SK-N-SH (cell line): ENCODE measurements around the gene ICAM5. TPM values are rescaled to one million over a fixed set of nuclear protein-coding genes. Genes with fewer than 3 reads are reported as not detected.
"Not testable (repeated sequence)": the region's sequence is repeated elsewhere in the genome, so short reads cannot be mapped to it uniquely, and the experiment has no call there.

Experiments
- CTCF ChIA-PET: fragments of 300-600, 350-600 bp; formaldehyde crosslinking; extraction: SDS; loops from one replicate; lab custom pipeline; 2021; lab: Yijun Ruan, JAX
- POLR2A ChIA-PET: fragments of 350-600 bp; sonication (Branson Sonifier 250); formaldehyde crosslinking; extraction: SDS; loops from one replicate; lab custom pipeline; 2020; ENCODE audit warnings: antibody characterized with exemption, inconsistent platforms; lab: Yijun Ruan, JAX
- DNase-seq: peaks from one replicate; pipeline ENCODE4 v3.0.0; 2012
- H2AFZ ChIP-seq: fragments of 200-600 bp; sonication (generic); 2 replicates; pipeline ENCODE4 v1.8.1; 2016; ENCODE audit warnings: antibody characterized with exemption, mild to moderate bottlenecking, low read depth
- H3F3A ChIP-seq: fragments of 200-600 bp; sonication (generic); replicated peaks from 2 replicates; pipeline ENCODE3; 2016; ENCODE audit warnings: antibody characterized with exemption, mild to moderate bottlenecking; ENCODE audit not compliant: insufficient read depth
- H3K27ac ChIP-seq, 2 experiments: fragments of 200-500 bp in 1 of 2; fragments of 200-600 bp in 1 of 2; sonication (Bioruptor generic) in 1 of 2; sonication (generic), shearing (Covaris generic) in 1 of 2; 2 replicates each; pipeline versions ENCODE4 v1.5.1 to v1.6.1; 2014 to 2016; ENCODE audit warnings: low read depth in 2 of 2, inconsistent platforms in 1 of 2, low read length in 1 of 2, mild to moderate bottlenecking in 1 of 2, mixed read lengths in 1 of 2
- H3K27me3 ChIP-seq: fragments of 200-600 bp; sonication (generic), shearing (Covaris generic); 2 replicates; pipeline ENCODE4 v1.6.1; 2016; ENCODE audit warnings: mixed run types; ENCODE audit not compliant: insufficient read depth
- H3K36me3 ChIP-seq, 2 experiments: fragments of 200-500 bp in 1 of 2; fragments of 200-600 bp in 1 of 2; sonication (Bioruptor generic) in 1 of 2; sonication (generic) in 1 of 2; replicated peaks in 1 of 2; 2 replicates each; pipeline versions ENCODE3 to v1.5.1; 2014 to 2016; ENCODE audit warnings: low read length in 1 of 2, mild to moderate bottlenecking in 1 of 2; ENCODE audit not compliant: insufficient read depth in 2 of 2, control insufficient read depth in 1 of 2
- H3K4me1 ChIP-seq, 2 experiments: fragments of 200-500 bp in 1 of 2; fragments of 200-600 bp in 1 of 2; sonication (Bioruptor generic) in 1 of 2; sonication (generic), shearing (Covaris generic) in 1 of 2; 2 replicates each; pipeline versions ENCODE4 v1.5.1 to v1.6.1; 2014 to 2016; ENCODE audit warnings: low read depth in 1 of 2, low read length in 1 of 2, mixed run types in 1 of 2; ENCODE audit not compliant: insufficient read depth in 2 of 2, control insufficient read depth in 1 of 2
- H3K4me2 ChIP-seq: fragments of 200-600 bp; sonication (generic), shearing (Covaris generic); 2 replicates; pipeline ENCODE4 v1.6.1; 2017; ENCODE audit warnings: mixed run types
- H3K4me3 ChIP-seq, 2 experiments: fragments of 200-500 bp in 1 of 2; fragments of 200-600 bp in 1 of 2; sonication (Bioruptor generic) in 1 of 2; sonication (generic), shearing (Covaris generic) in 1 of 2; 2 replicates each; pipeline versions ENCODE4 v1.5.1 to v1.8.1; 2014 to 2016; ENCODE audit warnings: low read depth in 2 of 2, inconsistent platforms in 1 of 2, low read length in 1 of 2, mild to moderate bottlenecking in 1 of 2, mixed read lengths in 1 of 2, moderate library complexity in 1 of 2
- H3K79me2 ChIP-seq: fragments of 200-600 bp; sonication (generic); 2 replicates; pipeline ENCODE4 v1.8.1; 2017; ENCODE audit warnings: mild to moderate bottlenecking; ENCODE audit not compliant: insufficient read depth
- H3K9ac ChIP-seq: fragments of 200-600 bp; sonication (generic); 2 replicates; pipeline ENCODE4 v1.6.1; 2017; ENCODE audit warnings: mixed run types
- H3K9me2 ChIP-seq: fragments of 200-600 bp; sonication (generic); 2 replicates; pipeline ENCODE4 v1.6.1; 2017; ENCODE audit warnings: mixed run types
- H3K9me3 ChIP-seq: fragments of 200-600 bp; sonication (generic); 2 replicates; pipeline ENCODE4 v1.6.1; 2017; ENCODE audit warnings: mixed run types, mild to moderate bottlenecking, moderate library complexity
- H4K20me1 ChIP-seq: fragments of 200-600 bp; sonication (generic); 2 replicates; pipeline ENCODE4 v1.6.1; 2017; ENCODE audit warnings: mild to moderate bottlenecking, mixed run types; ENCODE audit not compliant: insufficient read depth
- CHD2 ChIP-seq: fragments of 150-350 bp; IDR thresholded peaks from 2 replicates; pipeline ENCODE4 v1.6.1; 2018; ENCODE audit warnings: low read length; ENCODE audit not compliant: partially characterized antibody
- EP300 ChIP-seq, 2 experiments: IDR thresholded peaks; 2 replicates each; pipeline versions ENCODE4 v1.4.0 to v1.6.1; 2012; ENCODE audit warnings: borderline replicate concordance in 1 of 2, low read depth in 1 of 2, low read length in 1 of 2
- EZH2phosphoT487 ChIP-seq: fragments of 200-600 bp; sonication (generic); IDR thresholded peaks from 2 replicates; pipeline ENCODE4 v1.6.1; 2017; ENCODE audit warnings: low read depth, mixed run types, mild to moderate bottlenecking, antibody characterized with exemption, moderate library complexity, borderline replicate concordance
- FOXJ3 ChIP-seq: sonication (generic); formaldehyde crosslinking; IDR thresholded peaks from 2 replicates; pipeline ENCODE4 v1.5.1; 2020; ENCODE audit warnings: mild to moderate bottlenecking, missing genetic modification reagents
- FOXM1 ChIP-seq: IDR thresholded peaks from 2 replicates; pipeline ENCODE4 v1.4.0; 2012; ENCODE audit warnings: low read depth, mild to moderate bottlenecking
- GATA2 ChIP-seq: sonication (generic); formaldehyde crosslinking; IDR thresholded peaks from 2 replicates; pipeline ENCODE4 v1.5.0; 2020; ENCODE audit warnings: mild to moderate bottlenecking, missing genetic modification reagents
- JUND ChIP-seq: IDR thresholded peaks from 2 replicates; pipeline ENCODE4 v1.4.0; 2012
- MXI1 ChIP-seq: IDR thresholded peaks from 2 replicates; pipeline ENCODE4 v1.6.1; 2012; ENCODE audit warnings: mild to moderate bottlenecking, low read depth, low read length, improper control_type of control experiment
- NFIC ChIP-seq: IDR thresholded peaks from 2 replicates; pipeline ENCODE4 v1.4.0; 2012; ENCODE audit warnings: borderline replicate concordance
- NRF1 ChIP-seq: IDR thresholded peaks from 2 replicates; pipeline ENCODE4 v1.6.1; 2012; ENCODE audit warnings: low read depth, mild to moderate bottlenecking, low read length
- POLR2AphosphoS5 ChIP-seq: IDR thresholded peaks from 2 replicates; pipeline ENCODE4 v1.6.1; 2012; ENCODE audit warnings: low read depth, low read length
- RXRA ChIP-seq: IDR thresholded peaks from 2 replicates; pipeline ENCODE4 v1.4.0; 2012; ENCODE audit warnings: low read depth, mild to moderate bottlenecking, borderline replicate concordance
- SMC3 ChIP-seq: IDR thresholded peaks from 2 replicates; pipeline ENCODE4 v1.6.1; 2012; ENCODE audit warnings: low read depth, low read length, improper control_type of control experiment
- WGBS: methylation state at CpG from one replicate; pipeline ENCODE4 v1.1.6; 2017; ENCODE audit warnings: low lambda C conversion rate; 5-methylcytosine and 5-hydroxymethylcytosine counted together
- polyA plus RNA-seq, 3 experiments: library from polyadenylated mRNA; depleted of rRNA; stranded (reverse); fragments of >200 nt; gene quantifications; 2 replicates each; pipeline ENCODE4 v1.2.3, GENCODE V29; 2012
- TF ChIP-seq, protein P1 (sequence below): IDR thresholded peaks from 2 replicates; pipeline ENCODE4 v1.4.0; 2012; ENCODE audit warnings: low read depth
- TF ChIP-seq, protein P2 (sequence below): fragments of 150-350 bp; IDR thresholded peaks from 2 replicates; pipeline ENCODE4 v1.6.1; 2017; ENCODE audit warnings: antibody characterized with exemption, low read length, low read depth, borderline replicate concordance

Gene ICAM5, protein sequence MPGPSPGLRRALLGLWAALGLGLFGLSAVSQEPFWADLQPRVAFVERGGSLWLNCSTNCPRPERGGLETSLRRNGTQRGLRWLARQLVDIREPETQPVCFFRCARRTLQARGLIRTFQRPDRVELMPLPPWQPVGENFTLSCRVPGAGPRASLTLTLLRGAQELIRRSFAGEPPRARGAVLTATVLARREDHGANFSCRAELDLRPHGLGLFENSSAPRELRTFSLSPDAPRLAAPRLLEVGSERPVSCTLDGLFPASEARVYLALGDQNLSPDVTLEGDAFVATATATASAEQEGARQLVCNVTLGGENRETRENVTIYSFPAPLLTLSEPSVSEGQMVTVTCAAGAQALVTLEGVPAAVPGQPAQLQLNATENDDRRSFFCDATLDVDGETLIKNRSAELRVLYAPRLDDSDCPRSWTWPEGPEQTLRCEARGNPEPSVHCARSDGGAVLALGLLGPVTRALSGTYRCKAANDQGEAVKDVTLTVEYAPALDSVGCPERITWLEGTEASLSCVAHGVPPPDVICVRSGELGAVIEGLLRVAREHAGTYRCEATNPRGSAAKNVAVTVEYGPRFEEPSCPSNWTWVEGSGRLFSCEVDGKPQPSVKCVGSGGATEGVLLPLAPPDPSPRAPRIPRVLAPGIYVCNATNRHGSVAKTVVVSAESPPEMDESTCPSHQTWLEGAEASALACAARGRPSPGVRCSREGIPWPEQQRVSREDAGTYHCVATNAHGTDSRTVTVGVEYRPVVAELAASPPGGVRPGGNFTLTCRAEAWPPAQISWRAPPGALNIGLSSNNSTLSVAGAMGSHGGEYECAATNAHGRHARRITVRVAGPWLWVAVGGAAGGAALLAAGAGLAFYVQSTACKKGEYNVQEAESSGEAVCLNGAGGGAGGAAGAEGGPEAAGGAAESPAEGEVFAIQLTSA
- polyA plus RNA-seq (2012; rRNA removed): 4.9 and 5.2 TPM in 2 replicates
- 0.95 and 2.6 TPM in 2 replicates for polyA plus RNA-seq (2012; cell fraction: cytosol; rRNA removed)
- 24.1 and 29.7 TPM in 2 replicates for polyA plus RNA-seq (2012; cell fraction: nucleus; rRNA removed)

DNA sequence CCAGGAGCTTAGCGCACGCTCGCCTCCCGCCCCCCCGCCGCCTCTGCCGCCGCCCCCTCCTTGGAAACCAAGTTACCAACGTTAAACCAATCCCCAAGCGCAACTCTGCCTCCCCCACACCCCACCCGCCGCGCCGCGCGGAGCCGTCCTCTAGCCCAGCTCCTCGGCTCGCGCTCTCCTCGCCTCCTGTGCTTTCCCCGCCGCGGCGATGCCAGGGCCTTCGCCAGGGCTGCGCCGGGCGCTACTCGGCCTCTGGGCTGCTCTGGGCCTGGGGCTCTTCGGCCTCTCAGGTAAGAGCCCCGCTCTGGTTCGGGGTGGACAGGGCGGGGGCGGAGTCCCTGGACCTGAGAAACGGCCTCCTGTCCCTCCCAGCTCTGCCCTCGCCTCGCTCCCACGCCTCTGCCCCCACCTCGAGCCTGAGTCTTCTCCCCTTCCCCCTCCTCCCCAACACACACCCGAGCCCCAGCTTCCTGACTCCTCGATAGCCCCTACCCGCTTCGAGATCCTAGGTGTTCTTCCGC, at the start of gene ICAM5:
Gene ICAM5 (plus strand): TSS at position 117 of the 521 bp plus-strand sequence. CDS start 92 bp downstream, at position 209.
- peak within 1 kb of the TSS; percentile 45 to 77 for H3K4me3 ChIP-seq
- 4% methylated on average over 13 of the region's 45 CpGs for WGBS
- H3K36me3 ChIP-seq: no peaks in the 10 kb centered on the region
- no peak for TF ChIP-seq FOXJ3 (CRISPR knock-in tag)
- TF ChIP-seq, protein P1, sequence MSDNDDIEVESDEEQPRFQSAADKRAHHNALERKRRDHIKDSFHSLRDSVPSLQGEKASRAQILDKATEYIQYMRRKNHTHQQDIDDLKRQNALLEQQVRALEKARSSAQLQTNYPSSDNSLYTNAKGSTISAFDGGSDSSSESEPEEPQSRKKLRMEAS: no peak
- no peak for TF ChIP-seq GATA2
- no peak for TF ChIP-seq CHD2
- no peak for TF ChIP-seq RXRA
- TF ChIP-seq SMC3: no peak
- TF ChIP-seq POLR2AphosphoS5: no peak
- TF ChIP-seq NFIC: no peak
- TF ChIP-seq EZH2phosphoT487: no peak
- TF ChIP-seq, protein P2, sequence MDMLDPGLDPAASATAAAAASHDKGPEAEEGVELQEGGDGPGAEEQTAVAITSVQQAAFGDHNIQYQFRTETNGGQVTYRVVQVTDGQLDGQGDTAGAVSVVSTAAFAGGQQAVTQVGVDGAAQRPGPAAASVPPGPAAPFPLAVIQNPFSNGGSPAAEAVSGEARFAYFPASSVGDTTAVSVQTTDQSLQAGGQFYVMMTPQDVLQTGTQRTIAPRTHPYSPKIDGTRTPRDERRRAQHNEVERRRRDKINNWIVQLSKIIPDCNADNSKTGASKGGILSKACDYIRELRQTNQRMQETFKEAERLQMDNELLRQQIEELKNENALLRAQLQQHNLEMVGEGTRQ: no peak
- no peak for TF ChIP-seq JUND
- TF ChIP-seq MXI1: no peak
- no peak for TF ChIP-seq NRF1
- TF ChIP-seq EP300 (IDR thresholded peaks at IDR 0.05; ENCODE audit: borderline replicate concordance in 1 of 2, low read depth in 1 of 2, low read length in 1 of 2): no peak
- no peak for TF ChIP-seq FOXM1
- DNase-seq: no peak
- H4K20me1 ChIP-seq: no peaks in the 10 kb centered on the region
- H2AFZ ChIP-seq: peak within 1 kb of the TSS; percentile 91
- H3K79me2 ChIP-seq: no peaks in the 10 kb centered on the region
- ChIA-PET CTCF (interaction anchor here (0.6 to 7.4 kb wide), 13 partner anchors 9 to 132 kb away, joined by 3 to 65 read pairs (median 6); partner anchors contain the start of genes CDC37 and ICAM1), POLR2A (interaction anchor here (1.2 to 1.4 kb wide), 2 partner anchors 12 to 14 kb away, joined by 3 to 4 read pairs; no protein-coding TSS in a partner anchor)
- H3K9ac ChIP-seq: no peak within 1 kb of the TSS
- H3K4me2 ChIP-seq: peak within 1 kb of the TSS; percentile 98
- H3K27ac ChIP-seq: no peak within 1 kb of the TSS
- peaks cover 6% of the 10 kb centered on the region for H3F3A ChIP-seq
- no peaks in the 10 kb centered on the region for H3K9me3 ChIP-seq
- H3K9me2 ChIP-seq: no peaks in the 10 kb centered on the region
- H3K4me1 ChIP-seq: peaks cover 0 to 39% of the 10 kb centered on the region in 2 experiments; a peak in 1 of 4 replicates
- no peaks in the 10 kb centered on the region; the same call in 1 of the 2 replicates for H3K27me3 ChIP-seq

DNA sequence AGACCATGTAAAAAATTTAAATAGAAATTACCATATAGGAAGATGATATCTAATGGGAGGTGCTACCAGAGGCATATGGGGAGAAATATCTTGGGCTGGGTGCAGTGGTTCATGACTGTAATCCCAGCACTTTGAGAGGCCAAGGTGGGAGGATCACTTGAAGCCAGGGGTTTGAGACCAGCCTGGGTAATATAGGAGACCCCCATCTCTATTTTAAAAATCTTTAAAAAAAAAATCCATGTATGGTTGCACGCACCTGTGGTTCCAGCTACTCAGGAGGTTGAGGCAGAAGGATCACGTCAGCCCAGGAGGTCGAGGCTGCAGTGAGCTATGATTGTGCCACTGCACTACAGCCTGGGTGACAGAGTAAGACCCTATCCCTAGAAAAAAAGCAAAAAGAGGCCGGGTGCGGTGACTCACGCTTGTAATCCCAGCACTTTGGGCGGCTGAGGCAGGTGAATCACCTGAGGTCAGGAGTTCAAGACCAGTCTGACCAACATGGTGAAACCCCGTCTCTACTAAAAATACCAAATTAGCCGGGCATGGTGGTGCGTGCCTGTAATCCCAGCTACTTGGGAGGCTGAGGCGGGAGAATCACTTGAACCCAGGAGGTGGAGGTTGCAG, 47.8 kb upstream of the ICAM5 start:
- H3K27ac ChIP-seq, H3K9me2 ChIP-seq, H3K9ac ChIP-seq, H3K4me2 ChIP-seq, H3K9me3 ChIP-seq, H3F3A ChIP-seq, H3K36me3 ChIP-seq, H3K79me2 ChIP-seq, DNase-seq, H4K20me1 ChIP-seq, H3K27me3 ChIP-seq, H3K4me1 ChIP-seq, H3K4me3 ChIP-seq, H2AFZ ChIP-seq: not testable (repeated sequence)
- ChIA-PET CTCF (interaction anchor here (1.9 kb wide), 1 partner anchor 8 kb away, joined by 11 read pairs; no protein-coding TSS in a partner anchor), POLR2A (interaction anchor here (0.6 kb wide), 1 partner anchor 145 kb away, joined by 4 read pairs; no protein-coding TSS in a partner anchor)
- WGBS: 86% methylated on average over 11 of the region's 11 CpGs
